Measurements from ENCODE around the gene PDE7B.

DNA sequence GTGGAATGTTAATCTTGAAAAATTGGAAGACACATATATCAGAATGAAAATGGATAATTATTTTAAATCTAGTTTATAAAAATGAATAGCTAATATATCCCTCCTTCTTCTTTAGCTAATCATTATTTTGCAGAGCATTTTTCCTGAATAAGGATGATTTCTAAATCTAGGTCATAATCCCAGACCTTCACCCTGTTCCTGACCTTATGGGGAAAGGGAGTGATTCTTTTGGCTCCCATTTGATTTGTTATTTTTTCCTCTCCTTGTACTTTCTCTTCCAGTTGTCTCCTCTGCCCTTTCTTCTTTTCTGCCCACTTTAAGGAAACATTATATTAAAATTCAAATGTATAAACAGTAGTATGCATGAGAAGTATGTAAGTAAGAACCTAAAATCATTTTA is 208.6 kb downstream of the PDE7B start:
- TF ChIP-seq, protein P1, sequence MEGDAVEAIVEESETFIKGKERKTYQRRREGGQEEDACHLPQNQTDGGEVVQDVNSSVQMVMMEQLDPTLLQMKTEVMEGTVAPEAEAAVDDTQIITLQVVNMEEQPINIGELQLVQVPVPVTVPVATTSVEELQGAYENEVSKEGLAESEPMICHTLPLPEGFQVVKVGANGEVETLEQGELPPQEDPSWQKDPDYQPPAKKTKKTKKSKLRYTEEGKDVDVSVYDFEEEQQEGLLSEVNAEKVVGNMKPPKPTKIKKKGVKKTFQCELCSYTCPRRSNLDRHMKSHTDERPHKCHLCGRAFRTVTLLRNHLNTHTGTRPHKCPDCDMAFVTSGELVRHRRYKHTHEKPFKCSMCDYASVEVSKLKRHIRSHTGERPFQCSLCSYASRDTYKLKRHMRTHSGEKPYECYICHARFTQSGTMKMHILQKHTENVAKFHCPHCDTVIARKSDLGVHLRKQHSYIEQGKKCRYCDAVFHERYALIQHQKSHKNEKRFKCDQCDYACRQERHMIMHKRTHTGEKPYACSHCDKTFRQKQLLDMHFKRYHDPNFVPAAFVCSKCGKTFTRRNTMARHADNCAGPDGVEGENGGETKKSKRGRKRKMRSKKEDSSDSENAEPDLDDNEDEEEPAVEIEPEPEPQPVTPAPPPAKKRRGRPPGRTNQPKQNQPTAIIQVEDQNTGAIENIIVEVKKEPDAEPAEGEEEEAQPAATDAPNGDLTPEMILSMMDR (IDR thresholded peaks at IDR 0.05) = no peak
- TF ChIP-seq POLR2A (IDR thresholded peaks at IDR 0.05) = no peak

All from uterus (tissue), 2 donors.